Activated CD8-positive, alpha-beta T cell treated with anti-CD3 and anti-CD28 coated beads for 36 hours (primary cell): ENCODE data around the gene TMIE. TPM values are rescaled to one million over a fixed set of nuclear protein-coding genes. Genes with fewer than 3 reads are reported as not detected.
A peak's percentile ranks its signal among the peaks of the same experiment; 100 is the strongest.

Experiments
- ATAC-seq: fragments of 200-7000 bp; cut with Tn5 transposase; one replicate; pipeline ENCODE4 v1.10.0; 2021; ENCODE audit warnings: mild to moderate bottlenecking, moderate library complexity
- CTCF ChIA-PET: fragments of 350-600 bp; sonication (Branson Sonifier 250); formaldehyde crosslinking; loops from one replicate; lab custom pipeline; 2021; ENCODE audit warnings: antibody characterized with exemption; lab: Charles Lee
- POLR2A ChIA-PET: fragments of 350-600 bp; sonication (Branson Sonifier 250); formaldehyde crosslinking; loops from one replicate; lab custom pipeline; 2021; ENCODE audit warnings: antibody characterized with exemption; lab: Charles Lee
- DNase-seq: peaks from one replicate; pipeline ENCODE4 v3.0.0-alpha.2; 2020
- H3K27ac Mint-ChIP-seq: one replicate; pipeline ENCODE4 v1.8.0; 2021; ENCODE audit warnings: mild to moderate bottlenecking, mixed read lengths
- H3K27me3 Mint-ChIP-seq: one replicate; pipeline ENCODE4 v1.8.0; 2021; ENCODE audit warnings: mixed read lengths
- H3K36me3 Mint-ChIP-seq: one replicate; pipeline ENCODE4 v1.8.0; 2021; ENCODE audit warnings: low read depth, mixed read lengths
- H3K4me1 Mint-ChIP-seq: one replicate; pipeline ENCODE4 v1.8.0; 2021; ENCODE audit warnings: low read depth, mixed read lengths
- H3K4me3 Mint-ChIP-seq: one replicate; pipeline ENCODE4 v1.8.0; 2021; ENCODE audit warnings: mild to moderate bottlenecking, moderate library complexity, mixed read lengths
- H3K9me3 Mint-ChIP-seq: one replicate; pipeline ENCODE4 v1.8.0; 2021; ENCODE audit warnings: mixed read lengths
- intact Hi-C: fragments of 100-400 bp; cut with micrococcal nuclease; formaldehyde crosslinking; loops from one replicate; pipeline ENCODE4 v1.10.0; 2022
- total RNA-seq, 2 experiments: library from RNA; stranded (reverse); gene quantifications; one replicate each; pipeline ENCODE4 v1.2.3, GENCODE V29; 2021
- TF ChIP-seq, protein P1 (sequence below): fragments of 200-600 bp; IDR thresholded peaks from one replicate; pipeline ENCODE4 v1.8.0; 2022; ENCODE audit warnings: antibody characterized with exemption, mild to moderate bottlenecking

The TMIE gene
- total RNA-seq, 2 experiments from 2014 or later = 0.81 to 0.90 TPM

DNA sequence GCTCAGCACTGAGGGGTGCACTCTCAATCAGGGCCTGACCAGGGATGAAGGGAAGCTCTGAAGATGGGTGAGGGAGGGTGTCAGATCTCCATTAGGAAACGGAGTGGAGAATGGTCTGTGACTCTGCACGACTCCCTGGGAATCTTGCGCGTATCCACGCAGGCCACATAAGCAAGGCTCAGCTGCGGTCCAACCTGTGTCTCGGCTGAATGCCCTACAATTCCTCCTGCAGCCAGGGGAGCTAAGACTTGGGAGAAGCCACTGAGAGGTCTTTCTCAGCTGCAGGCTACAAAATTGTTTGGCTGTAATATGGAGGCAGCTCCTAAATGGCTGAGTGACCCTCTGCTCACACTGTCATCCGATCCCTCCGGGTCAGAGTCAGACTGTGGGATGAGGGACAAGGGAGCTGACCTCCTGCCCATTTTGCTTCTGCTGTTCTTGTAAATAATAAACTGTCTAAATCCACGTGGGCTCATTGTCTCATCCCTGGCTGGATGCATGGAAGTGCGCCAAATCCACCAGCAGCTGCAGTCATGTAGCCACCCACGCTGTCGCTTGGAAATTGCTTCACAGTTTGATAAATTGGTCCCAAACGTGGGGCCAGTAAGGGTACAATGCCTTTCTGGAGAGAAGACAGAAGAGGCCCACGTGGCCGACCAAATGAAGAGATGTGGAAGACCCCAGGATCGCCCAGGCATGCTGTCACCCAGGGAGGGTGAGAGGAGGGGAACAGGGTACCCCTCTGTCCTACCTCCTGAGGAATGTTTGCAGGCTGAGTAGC lies 38.2 kb upstream of the TMIE start:
- ChIA-PET POLR2A (interaction anchor here (0.7 kb wide), 1 partner anchor 909 kb away, joined by 3 read pairs; no protein-coding TSS in a partner anchor), CTCF (interaction anchor here (0.9 to 1.1 kb wide), 2 partner anchors 174 to 233 kb away, joined by 3 read pairs; no protein-coding TSS in a partner anchor)
- Mint-ChIP-seq H3K36me3 (no peaks in the 10 kb centered on the region), H3K4me3 (no peak overlapping the region), H3K27ac (no peak overlapping the region), H3K4me1 (no peaks in the 10 kb centered on the region), H3K27me3 (no peaks in the 10 kb centered on the region), H3K9me3 (no peaks in the 10 kb centered on the region)
- DNase-seq (no peak), ATAC-seq (no peak)
- intact Hi-C loops = no loop called here
- TF ChIP-seq, protein P1, sequence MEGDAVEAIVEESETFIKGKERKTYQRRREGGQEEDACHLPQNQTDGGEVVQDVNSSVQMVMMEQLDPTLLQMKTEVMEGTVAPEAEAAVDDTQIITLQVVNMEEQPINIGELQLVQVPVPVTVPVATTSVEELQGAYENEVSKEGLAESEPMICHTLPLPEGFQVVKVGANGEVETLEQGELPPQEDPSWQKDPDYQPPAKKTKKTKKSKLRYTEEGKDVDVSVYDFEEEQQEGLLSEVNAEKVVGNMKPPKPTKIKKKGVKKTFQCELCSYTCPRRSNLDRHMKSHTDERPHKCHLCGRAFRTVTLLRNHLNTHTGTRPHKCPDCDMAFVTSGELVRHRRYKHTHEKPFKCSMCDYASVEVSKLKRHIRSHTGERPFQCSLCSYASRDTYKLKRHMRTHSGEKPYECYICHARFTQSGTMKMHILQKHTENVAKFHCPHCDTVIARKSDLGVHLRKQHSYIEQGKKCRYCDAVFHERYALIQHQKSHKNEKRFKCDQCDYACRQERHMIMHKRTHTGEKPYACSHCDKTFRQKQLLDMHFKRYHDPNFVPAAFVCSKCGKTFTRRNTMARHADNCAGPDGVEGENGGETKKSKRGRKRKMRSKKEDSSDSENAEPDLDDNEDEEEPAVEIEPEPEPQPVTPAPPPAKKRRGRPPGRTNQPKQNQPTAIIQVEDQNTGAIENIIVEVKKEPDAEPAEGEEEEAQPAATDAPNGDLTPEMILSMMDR = no peak

DNA sequence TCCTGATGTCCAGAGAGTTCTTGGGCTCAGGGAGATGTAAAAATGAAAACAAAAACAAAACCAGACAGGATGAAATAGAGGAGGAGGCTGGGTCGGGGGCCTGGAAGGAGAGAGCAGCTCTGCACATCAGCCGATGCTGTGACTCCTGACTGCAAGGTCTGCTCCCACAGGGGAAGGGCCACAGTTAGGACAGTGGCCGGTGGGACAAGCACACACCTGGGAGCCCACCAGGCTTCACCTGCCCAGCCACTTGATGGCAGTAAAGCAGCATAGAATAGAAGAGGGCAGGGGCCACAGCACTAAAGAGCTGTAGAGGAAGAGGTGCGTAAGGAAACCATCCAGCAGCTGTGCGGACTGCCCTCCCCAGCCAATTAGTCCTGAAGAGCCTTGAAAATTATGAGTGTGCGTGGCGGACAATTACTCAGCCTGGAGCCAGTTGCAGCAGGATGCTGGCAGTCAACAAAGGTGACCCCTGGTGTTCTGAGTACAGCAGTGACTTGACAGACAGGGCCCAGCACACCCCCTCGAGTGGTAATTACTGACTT lies 37.5 kb upstream of the TMIE start:
- Mint-ChIP-seq H3K27ac (no peak overlapping the region), H3K9me3 (no peaks in the 10 kb centered on the region), H3K27me3 (no peaks in the 10 kb centered on the region), H3K4me3 (no peak overlapping the region), H3K4me1 (no peaks in the 10 kb centered on the region), H3K36me3 (no peaks in the 10 kb centered on the region)
- ChIA-PET CTCF (interaction anchor here (0.9 to 1.2 kb wide), 3 partner anchors 175 to 232 kb away, joined by 3 to 4 read pairs (median 3); no protein-coding TSS in a partner anchor), POLR2A (no interaction called here)
- peak; percentile 51 for ATAC-seq
- DNase-seq = no peak
- TF ChIP-seq, protein P1 = peak; percentile 15
- intact Hi-C loops = no loop called here

DNA sequence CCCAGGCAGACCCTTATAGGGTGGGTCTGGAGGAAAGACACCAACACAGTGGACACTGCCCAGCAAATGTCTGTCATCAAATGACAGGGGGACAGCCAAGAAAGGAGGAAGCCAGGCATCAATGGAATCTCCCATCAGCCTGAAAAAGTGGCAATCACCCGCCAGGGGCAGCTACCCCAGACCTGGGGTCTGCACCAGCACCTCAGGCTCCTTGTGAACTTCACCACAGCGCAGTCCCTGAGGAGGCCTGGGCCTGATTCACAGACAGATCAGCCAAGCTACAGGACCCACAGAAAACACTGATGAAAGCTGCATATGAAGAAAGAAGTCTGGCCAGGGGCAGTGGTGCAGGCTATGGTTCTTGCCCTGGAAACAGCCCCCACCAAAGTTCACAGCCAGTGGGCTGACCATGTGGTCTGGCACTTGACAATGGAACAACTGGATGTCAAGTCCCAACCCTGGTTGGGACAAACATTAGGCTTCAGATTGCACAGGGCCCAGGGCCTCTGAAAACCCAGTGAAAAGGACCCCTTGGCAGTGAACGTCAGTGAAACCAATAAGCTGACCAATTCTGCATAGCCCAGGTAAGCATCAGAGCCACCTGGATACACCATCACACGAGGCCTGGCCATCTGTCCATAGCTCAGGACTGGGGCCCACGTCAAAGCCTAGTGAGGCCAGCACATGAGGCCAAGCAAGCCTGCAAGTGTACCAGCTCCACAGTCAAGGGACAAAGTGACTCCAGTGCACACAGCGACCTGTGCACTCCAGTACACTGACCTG lies 36.8 kb upstream of the TMIE start:
- POLR2A ChIA-PET = no interaction called here

DNA sequence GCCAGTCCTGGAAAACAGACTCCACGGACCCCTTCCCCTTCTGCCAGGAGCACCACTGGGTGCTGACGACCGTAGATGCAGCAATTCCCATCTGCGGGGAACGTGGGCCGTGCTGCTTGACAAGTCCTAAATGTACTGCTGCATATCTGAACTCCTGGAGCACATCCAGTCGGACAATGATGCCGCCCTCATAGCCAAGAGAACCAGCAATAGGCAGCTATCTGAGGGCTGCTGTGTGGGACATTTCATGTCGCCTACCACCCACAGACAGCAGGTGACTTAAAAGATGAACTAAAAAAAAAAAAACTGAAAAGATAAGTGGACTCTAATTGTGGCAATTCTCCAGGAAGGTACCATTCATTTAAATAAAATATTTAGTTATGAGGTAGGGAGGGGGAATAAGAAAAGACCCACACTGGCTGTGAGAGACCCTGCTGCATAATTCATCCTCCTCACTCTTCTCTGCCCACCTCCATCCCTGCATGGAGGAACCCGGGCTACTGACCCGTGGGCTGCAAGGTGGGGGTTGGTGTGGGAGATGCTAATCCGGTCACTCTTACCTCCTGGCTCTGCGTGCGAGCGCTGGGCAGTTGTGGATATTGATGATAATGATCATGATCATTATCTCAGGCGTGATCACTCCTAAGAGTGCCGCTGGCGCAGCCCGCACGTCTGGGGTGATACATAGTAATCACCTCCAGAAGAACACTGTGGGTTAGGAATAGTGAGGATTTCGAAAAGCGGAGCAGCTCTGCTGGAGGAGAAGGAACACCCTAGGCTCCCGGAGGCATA lies 36.0 kb upstream of the TMIE start:
- no peak for ATAC-seq

More for the DNA sequence above, 36.8 kb upstream of the TMIE start:
- ATAC-seq (no peak), DNase-seq (no peak)
- TF ChIP-seq, protein P1 = no peak
- no peaks in the 10 kb centered on the region for H3K27me3 Mint-ChIP-seq
- H3K4me3 Mint-ChIP-seq = no peak overlapping the region
- H3K9me3 Mint-ChIP-seq = no peaks in the 10 kb centered on the region
- H3K4me1 Mint-ChIP-seq = no peaks in the 10 kb centered on the region
- no peaks in the 10 kb centered on the region for H3K36me3 Mint-ChIP-seq
- CTCF ChIA-PET = interaction anchor here (0.9 to 1.2 kb wide), 3 partner anchors 31 to 231 kb away, joined by 3 to 4 read pairs (median 3); no protein-coding TSS in a partner anchor
- intact Hi-C loops = no loop called here
- no peak overlapping the region for H3K27ac Mint-ChIP-seq

More for the DNA sequence above, 36.0 kb upstream of the TMIE start:
- no peaks in the 10 kb centered on the region for H3K9me3 Mint-ChIP-seq
- no peak overlapping the region for H3K27ac Mint-ChIP-seq
- no peak for DNase-seq
- H3K27me3 Mint-ChIP-seq = no peaks in the 10 kb centered on the region
- no peak overlapping the region for H3K4me3 Mint-ChIP-seq
- no peaks in the 10 kb centered on the region for H3K36me3 Mint-ChIP-seq
- POLR2A ChIA-PET = no interaction called here
- no peaks in the 10 kb centered on the region for H3K4me1 Mint-ChIP-seq
- intact Hi-C loops = no loop called here
- CTCF ChIA-PET = interaction anchor here (1.0 to 1.2 kb wide), 2 partner anchors 30 to 177 kb away, joined by 3 to 4 read pairs; no protein-coding TSS in a partner anchor
- TF ChIP-seq, protein P1 = no peak
